Activated effector memory CD4-positive, alpha-beta T cell treated with Interleukin-2 at 50 U/mL for 16 hours (primary cell): ENCODE measurements around the gene PROM1.

Experiments
- DNase-seq: peaks from one replicate; pipeline ENCODE4 v3.0.0-alpha.2; 2020

Gene PROM1

GRCh38 chr4:16109256-16109655 lies 25.4 kb upstream of the PROM1 start:
- no peak for DNase-seq

- no peak for DNase-seq
Measured at GRCh38 chr4:16106956-16107355, 23.1 kb upstream of the PROM1 start.

GRCh38 chr4:16104520-16104919 lies 20.7 kb upstream of the PROM1 start:
- DNase-seq = no peak

GRCh38 chr4:16102356-16102755 lies 18.5 kb upstream of the PROM1 start:
- DNase-seq = no peak

- no peak for DNase-seq
Measured at GRCh38 chr4:16100833-16101232, 17.0 kb upstream of the PROM1 start.

- DNase-seq = no peak
Measured at GRCh38 chr4:16092682-16093319, 9.0 kb upstream of the PROM1 start.

GRCh38 chr4:16090096-16090705 lies 6.4 kb upstream of the PROM1 start:
- no peak for DNase-seq

GRCh38 chr4:16089156-16089555 lies 5.3 kb upstream of the PROM1 start:
- DNase-seq = no peak

- DNase-seq = no peak
Measured at GRCh38 chr4:16088601-16089000, 4.8 kb upstream of the PROM1 start.

GRCh38 chr4:16085822-16086221 lies 2.0 kb upstream of the PROM1 start:
- DNase-seq = no peak

- DNase-seq = no peak
Measured at GRCh38 chr4:16082426-16083240, 1.2 kb downstream of the PROM1 start.

- DNase-seq = no peak
Measured at GRCh38 chr4:16082041-16082425, 1.8 kb downstream of the PROM1 start.

- DNase-seq = no peak
Measured at GRCh38 chr4:16079046-16079445, 4.8 kb downstream of the PROM1 start.

GRCh38 chr4:16078195-16078760 lies 5.5 kb downstream of the PROM1 start:
- no peak for DNase-seq

- no peak for DNase-seq
Measured at GRCh38 chr4:16077786-16078185, 6.0 kb downstream of the PROM1 start.

GRCh38 chr4:16075975-16076757 lies 7.7 kb downstream of the PROM1 start:
- no peak for DNase-seq

GRCh38 chr4:16075061-16075460 lies 8.8 kb downstream of the PROM1 start:
- no peak for DNase-seq

- DNase-seq = no peak
Measured at GRCh38 chr4:16072168-16072567, 11.7 kb downstream of the PROM1 start.

GRCh38 chr4:16070203-16070602 lies 13.6 kb downstream of the PROM1 start:
- no peak for DNase-seq

GRCh38 chr4:16067515-16067914 lies 16.3 kb downstream of the PROM1 start:
- no peak for DNase-seq

- DNase-seq = no peak
Measured at GRCh38 chr4:16066586-16067128, 17.2 kb downstream of the PROM1 start.

- no peak for DNase-seq
Measured at GRCh38 chr4:16065066-16065465, 18.8 kb downstream of the PROM1 start.

- DNase-seq = no peak
Measured at GRCh38 chr4:16062601-16063000, 21.2 kb downstream of the PROM1 start.
